Middle frontal gyrus (tissue), 1 donor: ENCODE results near the gene STK11.
"Not testable (repeated sequence)": the region's sequence is repeated elsewhere in the genome, so short reads cannot be mapped to it uniquely, and the experiment has no call there.

Source experiments
- DNase-seq: peaks from one replicate; pipeline ENCODE4 v3.0.0-alpha.2; 2015; ENCODE audit warnings: low spot score; ENCODE audit errors: extremely low spot score

Gene STK11

GRCh38 chr19:1235625-1236538 lies 30.3 kb downstream of the STK11 start:
- no peak for DNase-seq

DNA sequence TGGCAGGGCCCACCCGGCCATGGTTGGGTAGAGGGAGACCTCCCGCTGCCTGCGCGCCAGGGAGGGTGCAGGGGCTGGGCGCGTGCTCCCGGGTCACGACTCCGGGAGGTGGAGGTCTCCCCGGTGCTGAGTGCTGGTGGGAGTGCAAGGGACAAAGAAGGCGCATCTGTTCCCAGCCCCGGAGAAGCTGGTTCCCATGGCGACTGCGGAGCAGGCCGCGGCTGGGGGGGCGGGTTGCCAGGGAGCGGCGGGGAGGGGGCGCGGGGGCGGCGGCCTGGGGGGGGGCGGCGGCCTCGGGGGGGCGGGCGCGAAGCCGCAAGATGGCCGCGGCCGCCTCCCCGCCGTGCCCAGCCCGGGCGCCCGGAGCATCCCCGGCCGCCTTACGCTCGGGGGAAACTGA lies 31.0 kb downstream of the STK11 start:
- DNase-seq = no peak

DNA sequence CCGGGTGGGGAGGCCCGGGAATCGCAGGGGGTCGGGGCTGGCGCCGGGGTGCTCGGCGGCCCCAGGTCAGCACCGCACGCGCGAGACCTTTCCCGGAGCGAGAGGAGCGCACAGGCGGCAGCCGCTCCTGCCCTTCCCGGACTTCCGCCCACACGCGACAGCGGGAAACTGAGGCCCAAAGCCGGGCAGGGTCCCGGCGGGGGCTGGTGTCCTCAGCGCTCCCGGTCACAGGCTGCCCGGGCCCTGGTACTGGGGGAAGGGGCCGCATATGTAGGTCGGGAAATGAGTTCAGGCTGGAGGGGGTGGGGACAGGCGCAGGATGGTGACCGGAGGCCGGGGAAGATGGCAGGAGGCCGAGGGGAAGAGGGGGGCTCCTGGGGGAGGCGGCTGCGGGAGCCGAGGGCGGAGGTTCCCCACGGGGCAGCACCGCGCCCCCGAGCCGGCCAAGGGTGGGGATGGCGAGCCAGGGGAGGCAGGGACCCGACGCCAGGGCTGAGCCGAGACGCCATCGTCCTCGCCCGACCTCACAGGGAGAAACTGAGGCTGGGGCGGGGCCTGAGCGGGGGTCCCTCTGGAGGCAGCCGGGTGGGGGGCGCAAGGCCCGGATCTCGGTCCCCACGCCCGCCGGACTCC lies 31.6 kb downstream of the STK11 start:
- no peak for DNase-seq

GRCh38 chr19:1237754-1238368 lies 32.3 kb downstream of the STK11 start, which contains the start of gene CBARP:
Gene CBARP (minus strand): TSS chr19:1238005. CDS start chr19:1236100, 1,905 bp downstream.
- DNase-seq = no peak

DNA sequence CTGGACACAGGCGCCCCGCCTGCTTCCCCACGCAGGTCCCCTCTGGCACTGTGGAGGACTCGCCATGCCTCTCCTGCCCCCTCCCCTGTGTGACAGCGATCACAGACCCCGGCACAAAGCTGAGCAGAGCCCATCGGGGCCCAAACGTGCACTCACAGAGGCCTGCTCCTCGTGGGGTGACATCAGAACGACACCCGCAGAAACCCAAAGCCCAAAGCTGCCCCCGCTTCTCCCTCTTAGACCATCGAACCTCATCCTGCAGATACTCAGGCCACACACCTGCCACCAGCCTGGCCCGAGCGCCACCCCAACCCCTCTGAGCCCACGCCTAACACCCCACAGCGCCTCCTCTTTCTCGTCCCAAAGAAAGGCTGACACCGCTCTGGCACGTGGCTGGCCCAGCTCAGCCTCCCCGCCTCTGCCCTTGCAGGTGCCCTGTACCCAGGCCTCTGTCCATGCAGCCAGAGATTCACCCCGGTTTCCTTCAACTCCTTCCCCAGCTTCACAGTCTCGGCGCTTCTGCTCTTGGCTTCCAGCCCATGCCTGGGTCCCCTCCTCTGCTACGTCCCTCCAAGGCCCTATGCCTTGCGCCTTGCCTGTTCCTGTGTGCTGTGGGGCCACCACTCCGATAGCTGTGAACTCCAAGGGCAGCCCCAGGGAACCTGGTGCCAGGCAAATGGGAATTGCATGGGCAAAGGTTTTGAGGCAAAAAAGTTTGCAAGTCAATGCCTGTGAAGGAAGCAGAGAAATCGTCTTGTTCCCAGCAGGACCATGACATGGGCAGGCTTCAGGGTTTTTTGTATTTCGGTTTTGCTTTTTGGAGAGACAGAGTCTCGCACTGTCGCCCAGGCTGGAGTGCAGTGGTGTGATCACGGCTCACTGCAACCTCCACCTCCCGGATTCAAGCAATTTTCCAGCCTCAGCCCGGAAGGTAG lies 33.1 kb downstream of the STK11 start:
- no peak for DNase-seq

DNA sequence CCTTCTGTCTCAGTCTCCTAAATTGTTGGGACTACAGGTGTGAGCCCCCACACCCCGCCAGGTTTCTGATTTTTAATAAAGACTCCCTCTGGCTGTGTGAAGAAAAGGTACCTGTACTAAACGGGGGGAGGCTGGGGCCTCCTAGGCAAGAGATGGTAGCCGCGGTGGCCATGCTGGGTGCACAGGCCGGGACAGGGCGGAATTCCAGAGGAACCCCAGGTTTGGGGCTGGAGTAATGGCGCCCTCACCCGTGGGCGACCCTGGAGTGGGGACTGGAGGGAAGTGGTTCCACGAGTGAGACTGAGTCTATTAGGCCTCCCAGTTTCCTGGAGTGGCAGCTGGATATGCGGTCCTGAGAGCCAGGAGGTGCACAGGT lies 33.8 kb downstream of the STK11 start:
- no peak for DNase-seq

- peak; percentile 91 for DNase-seq
Observed at GRCh38 chr19:1239796-1240737, 34.5 kb downstream of the STK11 start.

DNA sequence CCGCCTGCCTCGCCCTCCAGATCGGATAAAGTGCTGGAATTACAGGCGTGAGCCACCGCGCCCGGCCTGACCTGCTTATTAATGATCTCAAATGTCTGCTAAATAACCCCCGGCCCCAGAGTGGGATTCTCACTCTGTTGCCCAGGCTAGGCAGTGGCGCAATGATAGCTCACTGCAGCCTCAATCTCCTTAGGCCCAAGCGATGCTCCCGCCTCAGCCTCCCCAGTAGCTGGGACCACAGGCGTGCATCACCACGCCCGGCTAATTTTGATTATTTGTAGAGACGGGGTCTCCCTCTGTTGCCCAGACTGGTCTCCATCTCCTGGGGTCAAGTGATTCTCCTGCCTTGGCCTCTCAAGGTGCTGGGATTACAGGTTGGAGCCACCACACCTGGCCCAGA lies 35.3 kb downstream of the STK11 start:
- DNase-seq = no peak

DNA sequence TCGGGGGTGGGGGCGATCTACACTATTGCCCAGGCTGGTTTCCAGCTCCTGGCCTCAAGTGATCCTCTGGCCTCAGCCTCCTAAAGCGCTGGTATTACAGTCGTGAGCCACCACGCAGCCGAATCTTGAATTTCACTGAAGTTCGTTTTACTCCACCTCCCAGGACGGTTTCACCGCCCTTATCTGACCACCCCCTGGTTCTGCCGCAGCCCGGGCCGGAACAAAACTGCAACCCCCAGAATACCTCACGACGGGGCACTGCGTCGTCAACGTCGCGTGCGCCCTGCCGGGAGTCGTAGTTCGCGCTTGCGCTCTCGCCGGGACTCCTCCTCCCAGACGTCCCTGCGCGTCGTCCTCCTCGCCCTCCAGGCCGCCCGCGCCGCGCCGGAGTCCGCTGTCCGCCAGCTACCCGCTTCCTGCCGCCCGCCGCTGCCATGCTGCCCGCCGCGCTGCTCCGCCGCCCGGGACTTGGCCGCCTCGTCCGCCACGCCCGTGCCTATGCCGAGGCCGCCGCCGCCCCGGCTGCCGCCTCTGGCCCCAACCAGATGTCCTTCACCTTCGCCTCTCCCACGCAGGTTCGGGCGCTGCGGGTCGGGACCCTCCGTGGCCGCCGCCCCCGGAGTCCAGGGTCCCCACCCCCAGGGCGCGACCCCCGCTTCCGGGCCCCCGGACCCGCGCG lies 36.0 kb downstream of the STK11 start, which contains the start of gene ATP5F1D:
Gene ATP5F1D, plus strand, starts transcription at position 335 of the 679 bp plus-strand sequence. Its CDS starts 100 bp downstream, at position 435.
- DNase-seq = peak; percentile 86

DNA sequence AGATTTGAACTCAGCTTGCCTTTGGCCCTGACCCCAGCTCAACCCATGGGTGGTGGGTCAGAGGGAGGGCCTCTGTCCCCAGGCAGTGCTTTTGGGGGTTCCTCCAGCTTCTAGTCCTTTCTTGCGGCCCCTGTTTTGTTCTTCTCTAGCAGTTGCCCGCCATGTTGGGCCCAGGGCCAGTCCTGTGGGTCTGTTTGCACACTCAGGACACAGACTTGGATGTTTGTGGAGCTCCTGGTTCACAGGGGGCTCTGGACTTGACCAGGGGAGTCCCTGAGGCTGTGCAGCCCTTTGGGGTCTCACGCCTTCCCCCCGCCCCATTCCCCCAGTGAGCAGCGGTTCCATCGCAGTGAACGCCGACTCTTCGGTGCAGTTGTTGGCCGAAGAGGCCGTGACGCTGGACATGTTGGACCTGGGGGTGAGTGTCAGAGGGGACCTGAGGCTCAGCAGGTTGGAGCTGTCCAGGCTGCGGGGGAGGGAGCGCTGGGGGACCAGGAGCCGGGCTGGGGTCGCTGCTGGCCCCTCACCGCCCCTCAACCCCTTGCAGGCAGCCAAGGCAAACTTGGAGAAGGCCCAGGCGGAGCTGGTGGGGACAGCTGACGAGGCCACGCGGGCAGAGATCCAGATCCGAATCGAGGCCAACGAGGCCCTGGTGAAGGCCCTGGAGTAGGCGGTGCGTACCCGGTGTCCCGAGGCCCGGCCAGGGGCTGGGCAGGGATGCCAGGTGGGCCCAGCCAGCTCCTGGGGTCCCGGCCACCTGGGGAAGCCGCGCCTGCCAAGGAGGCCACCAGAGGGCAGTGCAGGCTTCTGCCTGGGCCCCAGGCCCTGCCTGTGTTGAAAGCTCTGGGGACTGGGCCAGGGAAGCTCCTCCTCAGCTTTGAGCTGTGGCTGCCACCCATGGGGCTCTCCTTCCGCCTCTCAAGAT lies 38.5 kb downstream of the STK11 start:
- no peak for DNase-seq

- no peak for DNase-seq
Observed at GRCh38 chr19:1244693-1245451, 39.3 kb downstream of the STK11 start.

GRCh38 chr19:1245494-1246264 lies 40.1 kb downstream of the STK11 start:
- DNase-seq = no peak

DNA sequence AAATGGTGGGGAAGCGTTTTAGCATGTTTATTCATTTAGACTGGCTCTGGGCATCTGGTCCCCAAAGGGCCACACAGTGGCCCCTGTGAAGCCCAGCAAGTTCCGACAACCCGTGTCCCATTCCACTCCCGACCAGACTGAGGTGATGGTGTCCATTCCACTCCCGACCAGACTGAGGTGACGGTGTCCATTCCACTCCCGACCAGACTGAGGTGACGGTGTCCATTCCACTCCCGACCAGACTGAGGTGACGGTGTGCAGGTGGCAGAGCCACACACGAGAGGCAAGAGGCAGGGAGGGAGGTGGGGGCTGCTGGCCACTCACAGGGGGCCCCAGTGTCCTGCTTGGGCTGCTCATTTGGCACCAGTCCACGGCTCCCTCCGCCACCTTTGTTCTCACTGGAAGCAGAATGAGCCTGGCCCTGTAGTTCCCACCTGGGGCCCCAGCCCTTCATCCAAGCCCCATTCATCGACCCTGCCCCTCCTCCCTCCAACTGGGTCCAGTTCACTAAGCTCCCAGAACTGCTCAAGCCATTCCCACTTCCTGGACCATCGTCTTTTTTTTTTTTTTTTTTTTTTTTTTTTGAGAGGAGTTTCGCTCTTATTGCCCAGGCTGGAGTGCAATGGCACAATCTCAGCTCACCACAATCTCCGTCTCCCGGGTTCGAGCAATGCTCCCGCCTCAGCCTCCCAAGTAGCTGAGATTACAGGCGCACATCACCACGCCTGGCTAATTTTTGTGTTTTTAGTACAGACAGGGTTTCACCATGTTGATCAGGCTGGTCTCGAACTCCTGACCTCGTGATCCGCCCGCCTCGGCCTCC lies 40.9 kb downstream of the STK11 start:
- not testable (repeated sequence) for DNase-seq

- no peak for DNase-seq
Observed at GRCh38 chr19:1247748-1248138, 42.2 kb downstream of the STK11 start.

GRCh38 chr19:1248139-1248785 lies 42.7 kb downstream of the STK11 start, which contains the start of gene MIDN:
Gene MIDN (plus strand): TSS chr19:1248583. CDS start chr19:1250297, 1,714 bp downstream.
- no peak for DNase-seq
